Measurements from ENCODE around the gene ZNF747.
"Not testable (repeated sequence)": the region's sequence is repeated elsewhere in the genome, so short reads cannot be mapped to it uniquely, and the experiment has no call there.

ZNF747 gene

DNA sequence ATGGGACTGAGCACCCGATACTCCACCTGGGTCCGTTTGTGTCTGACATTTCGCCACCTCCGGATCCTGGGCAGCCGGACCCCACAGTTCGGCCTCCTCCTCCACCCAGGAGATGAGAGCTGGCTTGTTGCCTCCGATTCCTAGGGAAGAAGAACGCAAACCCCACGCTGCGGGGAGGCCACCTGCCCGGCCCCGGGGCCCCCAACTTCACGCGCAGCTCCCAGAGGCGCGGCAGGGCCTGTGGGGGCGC lies 23.0 kb upstream of the ZNF747 start:
- no peak for DNase-seq

DNA sequence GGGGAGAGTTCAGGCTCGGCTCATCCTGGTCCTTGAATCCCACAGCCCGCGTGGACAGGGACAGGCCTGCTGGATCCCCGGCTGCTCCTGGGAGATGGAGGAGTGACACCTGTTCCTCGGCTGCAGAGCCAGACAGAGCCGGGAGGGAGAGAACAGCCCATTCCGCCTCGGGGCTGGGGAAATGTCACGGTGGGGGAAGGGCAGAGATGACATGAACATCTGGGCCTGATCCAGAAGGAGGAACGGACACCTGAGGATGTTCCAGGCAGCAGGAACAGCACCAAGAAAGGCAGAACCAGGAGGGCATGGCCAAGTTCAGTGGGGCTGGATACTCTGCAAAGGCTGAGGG lies 21.4 kb upstream of the ZNF747 start:
- DNase-seq: no peak

GRCh38 chr16:30555315-30556124 lies 20.9 kb upstream of the ZNF747 start:
- DNase-seq: no peak

GRCh38 chr16:30554557-30555314 lies 20.1 kb upstream of the ZNF747 start:
- DNase-seq: no peak

- DNase-seq: peak in 1 of 2 experiments; percentile 14
Observed at GRCh38 chr16:30553393-30553899, 18.8 kb upstream of the ZNF747 start.

DNA sequence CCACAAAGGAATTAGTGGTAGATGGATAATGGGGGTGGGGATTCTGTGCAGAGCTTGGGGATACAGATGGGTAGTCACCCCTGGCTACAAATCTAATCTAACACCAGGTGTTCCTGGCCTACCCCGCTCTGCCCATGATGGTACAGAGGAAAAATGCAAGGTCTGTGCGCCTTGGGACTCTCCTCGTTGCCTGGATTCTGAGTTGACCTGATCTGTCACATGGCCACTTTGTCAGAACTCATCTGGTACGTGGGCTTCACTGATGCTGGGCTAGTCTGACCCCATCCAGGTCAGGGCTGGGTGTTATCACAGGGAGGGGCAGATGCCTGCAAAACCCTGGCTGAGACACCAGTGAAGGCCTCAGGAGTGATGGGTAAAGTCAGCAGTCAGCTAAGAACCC lies 18.3 kb upstream of the ZNF747 start:
- no peak for DNase-seq

GRCh38 chr16:30551781-30552180 lies 17.1 kb upstream of the ZNF747 start:
- no peak for DNase-seq

- DNase-seq: no peak
Observed at GRCh38 chr16:30548416-30549253, 14.0 kb upstream of the ZNF747 start.

GRCh38 chr16:30546115-30546514 lies 11.5 kb upstream of the ZNF747 start:
- peak in 1 of 2 experiments; percentile 32 for DNase-seq

GRCh38 chr16:30543067-30543466 lies 8.4 kb upstream of the ZNF747 start:
- no peak for DNase-seq

DNA sequence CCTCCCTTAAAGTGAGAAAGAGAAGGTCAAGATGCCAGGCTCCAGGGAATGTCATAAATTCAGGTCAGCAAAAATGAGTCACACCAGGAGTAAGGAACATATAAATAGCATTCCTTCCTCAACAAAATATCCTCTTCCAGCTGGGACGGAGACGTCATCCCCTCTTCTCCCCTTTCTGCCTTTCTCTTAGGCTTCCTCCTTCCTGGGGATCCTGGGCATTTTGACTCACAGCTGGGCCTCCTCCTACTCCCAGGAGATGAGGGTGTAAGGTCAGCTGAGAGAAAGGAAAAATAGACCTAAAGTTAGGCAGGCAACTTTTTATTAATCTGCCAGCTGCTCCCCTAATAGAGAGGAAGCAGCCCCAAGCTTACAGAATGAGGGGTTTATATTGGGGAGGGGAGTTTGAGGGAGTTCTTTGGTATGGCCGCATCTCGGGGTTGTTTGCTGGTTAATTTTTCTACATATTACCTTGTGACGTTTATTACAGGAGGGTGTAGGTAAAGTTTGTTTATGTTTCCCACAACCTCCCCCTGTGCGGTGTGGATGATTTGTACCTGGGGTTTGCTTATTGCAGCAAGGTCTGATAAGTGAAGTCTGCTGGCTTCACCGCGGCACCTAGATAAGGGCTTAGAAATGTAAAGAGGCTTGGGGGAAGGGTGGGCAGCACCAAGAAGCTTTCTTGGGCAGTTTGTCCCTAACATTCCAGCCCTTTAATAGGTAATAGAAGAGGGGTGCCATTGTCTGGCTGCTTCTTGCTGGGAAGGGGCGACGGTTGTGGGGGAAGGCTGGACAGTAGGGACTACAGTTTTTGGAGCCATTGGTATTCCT lies 7.1 kb upstream of the ZNF747 start:
- no peak for DNase-seq

DNA sequence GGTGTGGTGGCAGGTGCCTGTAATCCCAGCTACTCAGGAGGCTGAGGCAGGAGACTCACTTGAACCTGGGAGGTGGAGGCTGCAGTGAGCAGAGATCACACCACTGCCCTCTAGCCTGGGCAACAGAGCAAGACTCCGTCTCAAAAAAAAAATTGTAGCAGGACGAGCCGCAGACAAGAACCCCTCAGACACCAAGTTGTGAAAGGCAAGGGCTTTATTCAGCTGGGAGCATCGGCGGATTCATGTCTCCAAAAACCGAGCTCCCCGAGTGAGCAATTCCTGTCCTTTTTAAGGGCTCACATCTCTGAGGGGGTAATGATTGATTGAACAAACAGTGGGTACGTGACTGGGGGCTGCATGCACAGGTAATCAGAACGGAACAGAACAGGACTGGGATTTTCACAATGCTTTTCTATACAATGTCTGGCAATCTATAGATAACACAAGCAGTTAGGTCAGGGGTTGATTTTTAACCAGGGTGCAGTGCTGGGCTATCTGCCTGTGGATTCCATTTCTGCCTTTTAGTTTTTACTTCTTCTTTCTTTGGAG lies 6.3 kb upstream of the ZNF747 start:
- not testable (repeated sequence) for DNase-seq

DNA sequence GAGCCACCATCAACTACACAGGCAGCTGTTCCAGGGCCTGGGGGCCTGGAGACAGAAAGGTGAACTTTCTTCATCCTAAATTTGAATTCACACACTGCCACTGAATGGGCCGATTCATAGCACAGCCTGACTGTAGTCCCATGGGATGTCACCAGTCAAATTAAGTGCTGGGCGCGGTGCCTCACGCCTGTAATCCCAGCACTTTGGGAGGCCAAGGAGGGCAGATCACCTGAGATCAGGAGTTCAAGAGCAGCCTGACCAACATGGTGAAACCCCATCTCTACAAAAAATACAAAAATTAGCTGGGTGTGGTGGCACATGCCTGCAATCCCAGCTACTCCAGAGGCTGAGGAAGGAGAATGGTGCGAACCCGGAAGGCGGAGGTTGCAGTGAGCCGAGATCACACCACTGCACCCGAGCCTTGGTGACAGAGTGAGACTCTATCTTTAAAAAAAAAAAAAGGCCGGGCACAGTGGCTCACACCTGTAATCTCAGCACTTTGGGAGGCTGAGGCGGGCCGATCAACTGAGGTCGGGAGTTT lies 5.4 kb upstream of the ZNF747 start:
- not testable (repeated sequence) for DNase-seq

GRCh38 chr16:30539000-30539964 lies 4.6 kb upstream of the ZNF747 start:
- DNase-seq: no peak

GRCh38 chr16:30536391-30537024 lies 1.9 kb upstream of the ZNF747 start:
- not testable (repeated sequence) for DNase-seq

GRCh38 chr16:30535777-30536190 lies 1.1 kb upstream of the ZNF747 start:
- DNase-seq: peak in 1 of 2 experiments; percentile 43

DNA sequence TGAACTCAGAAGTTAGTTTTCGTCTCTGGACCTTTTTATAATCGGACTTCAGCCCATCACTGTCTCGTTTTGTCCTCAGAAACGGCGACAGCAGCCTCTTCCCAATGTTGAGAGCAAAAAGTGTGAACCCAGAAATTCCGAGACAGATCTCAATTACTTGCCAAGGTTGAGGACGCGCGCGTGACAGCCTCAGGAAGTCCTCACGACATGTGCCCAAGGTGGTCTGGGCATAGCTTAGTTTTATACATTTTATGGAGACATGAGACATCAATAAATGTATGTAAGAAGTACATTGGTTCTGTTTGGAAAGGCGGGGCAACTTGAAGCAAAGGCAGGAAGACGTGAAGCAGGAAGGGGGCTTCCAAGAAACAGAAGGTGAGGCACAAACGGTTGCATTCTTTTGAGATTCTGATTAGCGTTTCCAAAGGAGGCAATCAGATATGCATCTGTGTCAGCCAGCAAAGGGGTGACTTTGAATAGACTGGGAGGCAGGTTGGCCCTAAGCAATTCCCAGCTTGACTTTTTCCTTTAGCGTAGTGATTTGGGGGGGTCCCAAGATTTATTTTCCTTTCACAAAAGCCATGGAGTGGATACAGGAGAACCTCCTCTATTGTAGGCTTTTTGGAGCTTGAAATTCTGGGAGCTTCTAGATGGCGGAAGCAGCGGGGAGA lies 583 bp upstream of the ZNF747 start:
- DNase-seq: peak in 1 of 2 experiments; percentile 37

- no peak for DNase-seq
Observed at GRCh38 chr16:30533748-30534367, 800 bp downstream of the ZNF747 start.

DNA sequence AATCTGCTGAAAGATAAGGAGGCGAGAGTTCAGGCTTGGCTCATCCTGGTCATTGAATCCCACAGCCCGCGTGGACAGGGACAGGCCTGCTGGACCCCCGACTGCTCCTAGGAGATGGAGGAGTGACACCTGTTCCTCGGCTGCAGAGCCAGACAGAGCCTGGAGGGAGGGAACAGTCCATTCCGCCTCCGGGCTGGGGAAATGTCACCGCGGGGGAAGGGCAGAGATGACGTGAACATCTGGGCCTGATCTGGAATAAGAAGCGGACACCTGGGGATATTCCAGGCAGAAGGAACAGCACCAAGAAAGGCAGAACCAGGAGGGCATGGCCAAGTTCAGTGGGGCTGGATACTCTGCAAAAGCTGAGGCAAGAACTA lies 1.5 kb downstream of the ZNF747 start:
- no peak for DNase-seq
